HepG2 (cell line): ENCODE results near the gene PLEKHG2. TPM values are rescaled to one million over a fixed set of nuclear protein-coding genes. Genes with fewer than 3 reads are reported as not detected.

Source experiments
- FOXC1 ChIP-seq: sonication (generic); formaldehyde crosslinking; IDR thresholded peaks from 2 replicates; pipeline ENCODE4 v1.8.0; 2022; ENCODE audit warnings: mild to moderate bottlenecking, missing genetic modification reagents, borderline replicate concordance
- HINFP ChIP-seq: sonication (generic); formaldehyde crosslinking; IDR thresholded peaks from 2 replicates; pipeline ENCODE4 v1.4.0; 2020; ENCODE audit warnings: low read depth, mild to moderate bottlenecking, missing genetic modification reagents
- MEF2D ChIP-seq: sonication (generic); formaldehyde crosslinking; IDR thresholded peaks from 2 replicates; pipeline ENCODE4 v1.5.1; 2020; ENCODE audit warnings: mild to moderate bottlenecking, missing genetic modification reagents
- NCOA5 ChIP-seq: sonication (generic); formaldehyde crosslinking; IDR thresholded peaks from 2 replicates; pipeline ENCODE4 v1.4.0; 2020; ENCODE audit warnings: missing genetic modification reagents
- NKX3-1 ChIP-seq: sonication (generic); formaldehyde crosslinking; IDR thresholded peaks from 2 replicates; pipeline ENCODE4 v1.5.0; 2020; ENCODE audit warnings: missing genetic modification reagents
- PLRG1 ChIP-seq: fragments of 450-650 bp; conservative IDR thresholded peaks from 2 replicates; pipeline ENCODE4 v1.6.1; 2016
- PRDM4 ChIP-seq: sonication (generic); formaldehyde crosslinking; IDR thresholded peaks from 2 replicates; pipeline ENCODE4 v1.9.0; 2021; ENCODE audit warnings: missing genetic modification reagents, borderline replicate concordance
- PREB ChIP-seq: sonication (generic); formaldehyde crosslinking; IDR thresholded peaks from 2 replicates; pipeline ENCODE4 v1.4.0; 2020; ENCODE audit warnings: missing genetic modification reagents
- SALL2 ChIP-seq: sonication (generic); formaldehyde crosslinking; IDR thresholded peaks from 2 replicates; pipeline ENCODE4 v1.8.1; 2023; ENCODE audit warnings: mild to moderate bottlenecking, missing genetic modification reagents, inconsistent platforms
- ZBTB38 ChIP-seq: sonication (generic); formaldehyde crosslinking; IDR thresholded peaks from 2 replicates; pipeline ENCODE4 v1.5.1; 2020; ENCODE audit warnings: mild to moderate bottlenecking, missing genetic modification reagents
- ZNF276 ChIP-seq: sonication (generic); formaldehyde crosslinking; IDR thresholded peaks from 2 replicates; pipeline ENCODE4 v1.4.0; 2020; ENCODE audit warnings: mild to moderate bottlenecking, low read depth, missing genetic modification reagents
- ZNF484 ChIP-seq: sonication (generic); formaldehyde crosslinking; IDR thresholded peaks from 2 replicates; pipeline ENCODE4 v1.5.1; 2020; ENCODE audit warnings: mild to moderate bottlenecking, low read depth, missing genetic modification reagents, borderline replicate concordance
- ZNF704 ChIP-seq: sonication (generic); formaldehyde crosslinking; IDR thresholded peaks from 2 replicates; pipeline ENCODE4 v1.8.1; 2023; ENCODE audit warnings: mild to moderate bottlenecking, inconsistent platforms, moderate library complexity, missing genetic modification reagents, borderline replicate concordance
- ZSCAN12 ChIP-seq: sonication (generic); formaldehyde crosslinking; IDR thresholded peaks from 2 replicates; pipeline ENCODE4 v1.9.0; 2021; ENCODE audit warnings: mild to moderate bottlenecking, missing genetic modification reagents
- polyA plus RNA-seq, 8 experiments: library from polyadenylated mRNA; depleted of rRNA in 3 of 8; stranded (reverse) in 7 of 8; unstranded in 1 of 8; fragments of >200 nt; fragmentation: Illumina TruSeq in 4 of 8; extraction: Trizol in 4 of 8; gene quantifications; 2 replicates each; pipeline versions ENCODE4 v1.2.1 to v1.2.3, GENCODE V29; 2011 to 2016; ENCODE audit warnings: low read depth in 4 of 8, missing spikeins in 1 of 8, mixed read lengths in 1 of 8; ENCODE audit not compliant: insufficient read depth in 1 of 8
- total RNA-seq, 5 experiments: library from RNA; depleted of rRNA; stranded (reverse); fragments of >200 nt; fragmentation: Illumina TruSeq; extraction: Trizol; gene quantifications; 2 replicates each; pipeline ENCODE4 v1.2.3, GENCODE V29; 2016; ENCODE audit warnings: low read depth in 1 of 5
- TF ChIP-seq, protein P1 (sequence below): sonication (generic); formaldehyde crosslinking; IDR thresholded peaks from 2 replicates; pipeline ENCODE4 v1.5.0; 2020; ENCODE audit warnings: missing genetic modification reagents, mild to moderate bottlenecking, borderline replicate concordance

PLEKHG2 gene
- total and polyA plus RNA-seq, 2 of the 13 experiments (the other 11 are each of a cell fraction or from before 2014, with no cell fraction given): 3.6 to 6.8 TPM

- no peak for TF ChIP-seq ZNF704
- TF ChIP-seq NCOA5 (CRISPR knock-in tag): no peak
- TF ChIP-seq ZNF484 (CRISPR knock-in tag): no peak
- no peak for TF ChIP-seq PREB (CRISPR knock-in tag)
- TF ChIP-seq NKX3-1 (CRISPR knock-in tag): no peak
- peak; percentile 81 for TF ChIP-seq MEF2D
- no peak; the same call in 1 of the 2 replicates for TF ChIP-seq FOXC1 (CRISPR knock-in tag)
- peak; percentile 75; the same call in 1 of the 2 replicates for TF ChIP-seq ZSCAN12 (CRISPR knock-in tag)
- TF ChIP-seq ZBTB38 (CRISPR knock-in tag): peak; percentile 89
- peak; percentile 81; the same call in 1 of the 2 replicates for TF ChIP-seq SALL2 (CRISPR knock-in tag)
- TF ChIP-seq PLRG1: no peak
- TF ChIP-seq, protein P1, sequence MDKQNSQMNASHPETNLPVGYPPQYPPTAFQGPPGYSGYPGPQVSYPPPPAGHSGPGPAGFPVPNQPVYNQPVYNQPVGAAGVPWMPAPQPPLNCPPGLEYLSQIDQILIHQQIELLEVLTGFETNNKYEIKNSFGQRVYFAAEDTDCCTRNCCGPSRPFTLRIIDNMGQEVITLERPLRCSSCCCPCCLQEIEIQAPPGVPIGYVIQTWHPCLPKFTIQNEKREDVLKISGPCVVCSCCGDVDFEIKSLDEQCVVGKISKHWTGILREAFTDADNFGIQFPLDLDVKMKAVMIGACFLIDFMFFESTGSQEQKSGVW (CRISPR knock-in tag): no peak
- TF ChIP-seq ZNF276 (CRISPR knock-in tag): peak; percentile 48; the same call in 1 of the 2 replicates
- TF ChIP-seq PRDM4 (CRISPR knock-in tag): no peak
- TF ChIP-seq HINFP (CRISPR knock-in tag): peak; percentile 98; the same call in 1 of the 2 replicates
These were observed 23.3 kb downstream of the PLEKHG2 start, which contains the start of gene RPS16 (continued) for GRCh38 chr19:39435499-39436349.
